Measurements from ENCODE around the gene GOLGA6L9.
"Not testable (repeated sequence)": the region's sequence is repeated elsewhere in the genome, so short reads cannot be mapped to it uniquely, and the experiment has no call there.

Gene GOLGA6L9

GRCh38 chr15:82468205-82468604 is 38.6 kb downstream of the GOLGA6L9 start:
- DNase-seq (ENCODE audit: low spot score): not testable (repeated sequence)

DNA sequence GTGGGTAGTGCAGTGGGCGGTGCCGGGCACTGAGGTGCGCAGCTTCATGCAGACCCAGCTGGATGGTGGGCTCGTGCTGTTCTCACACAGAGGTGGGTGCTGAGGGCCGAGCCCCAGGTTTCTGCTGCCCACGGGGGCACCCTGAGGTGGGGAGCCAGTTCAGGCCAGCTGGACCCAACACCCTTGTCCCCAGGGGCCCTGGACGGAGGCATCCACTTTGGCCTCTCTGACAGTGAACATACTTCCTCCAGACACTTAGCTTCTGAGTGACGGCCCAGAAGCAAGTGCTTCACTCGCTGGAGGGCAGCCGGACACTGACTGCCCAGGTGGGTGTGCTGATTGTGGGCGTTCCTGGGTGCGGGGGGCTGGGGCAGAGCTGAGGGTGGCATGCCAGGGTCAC is 39.8 kb downstream of the GOLGA6L9 start:
- not testable (repeated sequence) for DNase-seq (ENCODE audit: low spot score)

DNA sequence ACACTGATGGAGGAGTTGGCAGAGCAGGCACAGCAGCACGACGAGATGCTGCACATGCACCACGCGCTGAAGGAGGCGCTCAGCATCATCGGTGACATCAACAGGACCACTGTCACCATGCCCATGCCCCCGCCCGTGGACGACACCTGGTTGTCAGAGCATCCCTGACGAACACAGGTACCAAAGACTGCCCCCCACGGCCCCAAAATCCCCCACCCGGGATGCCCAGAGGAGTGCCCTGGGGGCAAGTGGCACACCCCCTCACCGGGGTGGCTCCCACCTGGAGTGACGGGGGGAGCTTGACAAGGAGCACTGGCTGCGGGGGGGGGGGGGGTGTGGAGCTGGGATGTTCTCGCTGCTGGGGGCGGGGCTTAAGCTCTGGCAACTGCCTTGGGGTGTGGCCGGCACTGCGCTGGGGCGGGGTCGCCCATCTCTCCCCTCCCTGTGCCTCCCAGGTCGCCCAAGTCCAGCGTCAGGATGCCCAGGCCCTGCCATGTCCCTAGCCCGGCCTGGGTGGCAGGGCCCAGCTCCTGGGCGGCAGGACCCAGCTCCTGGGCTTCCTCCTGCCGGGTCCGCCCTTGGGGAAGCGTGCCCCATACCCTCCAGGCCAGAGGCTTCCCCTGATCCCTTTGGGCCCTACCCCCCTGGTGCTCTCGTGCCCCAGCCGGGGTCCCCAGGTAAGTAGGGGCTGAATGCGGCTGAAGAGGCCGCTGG is 42.8 kb downstream of the GOLGA6L9 start:
- peak; percentile 54 for DNase-seq (ENCODE audit: low spot score)

DNA sequence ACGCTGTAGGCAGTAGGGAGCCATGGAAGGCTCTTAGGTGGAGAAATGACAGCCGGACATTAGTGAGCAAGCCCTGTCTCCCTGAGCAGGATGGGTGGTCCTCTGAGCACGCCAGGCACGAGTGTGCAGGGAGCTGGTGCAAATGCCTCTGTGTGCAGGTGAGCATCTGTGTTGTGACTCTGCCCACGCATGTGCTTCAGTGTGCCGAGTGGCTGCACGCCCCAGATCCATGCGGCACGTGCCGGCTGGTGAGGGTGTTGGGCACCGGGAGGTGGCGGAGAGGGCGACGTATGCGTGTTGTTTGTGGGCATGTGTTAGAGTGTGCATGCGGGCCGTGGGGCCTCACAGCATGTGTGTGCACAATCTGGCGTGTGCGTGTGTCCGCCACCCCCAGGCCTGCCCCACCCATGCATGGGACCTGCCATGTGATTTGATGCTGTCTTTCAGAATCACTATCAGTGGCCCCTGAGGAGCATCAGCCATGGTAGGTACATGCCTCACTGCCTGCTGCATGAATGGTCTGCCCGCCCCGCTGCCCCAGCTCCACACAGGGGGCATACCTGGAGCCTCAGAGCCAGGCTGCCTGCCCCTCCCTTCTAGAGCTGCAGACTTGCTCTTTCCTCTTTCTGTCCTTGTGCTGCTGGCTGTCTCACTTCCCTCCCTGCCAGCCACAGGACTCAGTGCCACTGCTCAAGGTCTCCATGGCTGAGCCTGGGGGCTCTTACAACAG is 45.1 kb downstream of the GOLGA6L9 start:
- DNase-seq (ENCODE audit: low spot score): not testable (repeated sequence)

- DNase-seq (ENCODE audit: low spot score): not testable (repeated sequence)
These were observed 45.8 kb downstream of the GOLGA6L9 start for GRCh38 chr15:82475345-82475967.

DNA sequence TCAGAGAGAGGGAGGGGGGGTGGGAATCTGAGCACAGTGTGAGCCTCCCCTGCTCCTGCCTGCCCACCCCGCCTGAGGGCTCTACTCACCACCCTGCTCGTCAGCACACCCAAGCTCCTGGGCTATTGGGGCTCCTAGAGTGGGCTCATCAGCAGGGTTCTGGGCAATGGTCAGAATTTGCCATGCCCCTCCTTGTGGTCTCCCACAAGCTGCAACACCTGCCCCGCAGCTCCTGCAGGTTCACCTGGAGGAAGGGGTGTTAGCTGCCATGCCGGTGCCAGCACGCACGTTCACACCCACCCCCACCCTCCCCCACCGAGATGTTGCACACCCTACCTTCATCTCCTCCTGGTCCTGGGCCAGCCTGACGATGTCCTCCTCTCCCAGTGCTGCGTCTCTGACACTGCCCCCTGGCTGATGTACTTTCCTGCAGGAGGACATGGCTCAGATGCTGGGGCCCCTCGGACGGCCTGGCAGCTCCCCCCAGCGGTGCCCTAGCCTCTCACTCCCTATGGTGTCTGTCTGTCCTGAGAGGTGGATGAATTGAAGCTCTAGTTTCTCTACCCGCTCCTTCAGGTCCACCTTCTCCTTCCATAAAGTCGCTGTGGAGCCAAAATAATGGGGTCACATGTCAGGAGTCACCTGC is 47.2 kb downstream of the GOLGA6L9 start:
- not testable (repeated sequence) for DNase-seq (ENCODE audit: low spot score)

DNA sequence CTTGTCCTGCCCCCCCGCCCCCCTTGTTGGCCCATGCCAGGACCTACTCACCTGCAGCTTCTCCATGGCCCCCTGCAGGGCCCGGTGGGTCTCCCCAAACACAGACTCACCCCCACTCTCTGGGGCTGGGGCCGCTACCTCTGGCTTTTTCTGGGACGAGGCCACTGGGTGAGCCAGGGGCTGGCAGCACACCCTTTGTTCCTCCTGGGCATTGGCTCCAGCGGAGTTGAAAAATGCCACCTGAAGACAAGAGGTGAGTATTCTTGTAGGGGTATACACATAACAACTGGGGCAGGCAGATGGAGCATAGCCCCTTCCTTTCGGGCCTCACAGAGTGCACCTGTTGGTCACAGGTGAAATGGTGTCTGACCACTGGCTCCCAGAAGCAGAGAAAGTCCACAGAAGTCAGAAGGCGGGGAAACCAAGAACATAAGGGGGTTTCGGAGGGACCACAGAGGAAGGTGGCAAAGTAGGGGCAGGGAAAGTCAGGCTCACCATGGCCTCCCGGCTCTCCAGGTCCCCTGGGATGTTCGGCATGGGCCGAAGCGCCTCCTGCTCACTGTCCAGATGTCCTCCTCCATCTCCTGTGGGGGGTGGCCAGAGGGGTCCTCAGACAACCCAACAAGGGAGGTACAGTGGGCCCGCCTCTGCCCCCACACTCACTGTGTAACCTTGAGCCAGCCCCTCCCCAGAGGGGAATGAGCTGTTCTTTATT is 47.9 kb downstream of the GOLGA6L9 start:
- not testable (repeated sequence) for DNase-seq (ENCODE audit: low spot score)

Measured in left forelimb (tissue), 1 donor.